ENCODE measurements around the gene IMP4. TPM values are rescaled to one million over a fixed set of nuclear protein-coding genes. Genes with fewer than 3 reads are reported as not detected.
"Not testable (repeated sequence)": the region's sequence is repeated elsewhere in the genome, so short reads cannot be mapped to it uniquely, and the experiment has no call there.

Gene IMP4
- total and polyA plus RNA-seq, 2 experiments from 2014 or later = 79.1 to 109 TPM

DNA sequence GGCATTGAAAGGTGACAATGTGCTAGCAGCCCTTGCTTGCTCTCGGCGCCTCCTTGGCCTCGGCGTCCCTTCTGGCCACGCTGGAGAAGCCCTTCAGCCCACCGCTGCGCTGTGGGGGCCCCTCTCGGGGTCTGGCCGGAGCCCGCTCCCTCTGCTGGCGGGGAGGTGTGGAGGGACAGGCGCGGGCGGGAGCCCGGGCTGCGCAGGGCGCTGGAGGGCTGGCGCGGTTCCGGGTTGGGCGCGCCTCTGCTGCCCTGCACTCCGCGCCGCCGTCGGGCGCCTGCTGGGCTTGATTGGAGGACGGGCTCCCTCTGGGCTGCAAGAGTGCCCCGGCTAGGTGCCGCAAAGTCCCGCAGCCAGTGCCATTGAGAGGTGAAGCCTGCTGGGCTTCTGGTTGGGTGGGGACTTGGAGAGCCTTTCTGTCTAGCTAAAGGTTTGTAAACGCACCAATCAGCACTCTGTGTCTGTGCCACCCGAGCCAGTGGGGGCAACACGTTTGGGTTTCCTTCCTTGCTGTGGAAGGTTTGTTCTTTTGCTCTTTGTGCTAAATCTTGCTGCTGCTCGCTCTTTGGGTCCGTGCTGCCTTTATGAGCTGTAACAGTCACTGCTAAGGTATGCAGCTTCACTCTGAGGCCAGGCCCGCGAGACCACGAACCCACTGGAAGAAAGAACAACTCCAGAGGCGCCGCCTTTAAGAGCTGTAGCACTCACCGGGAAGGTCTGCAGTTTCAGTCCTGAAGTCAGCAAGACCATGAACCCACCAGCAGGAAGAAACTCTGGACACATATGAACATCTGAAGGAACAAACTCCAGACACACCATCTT lies 14.8 kb upstream of the IMP4 start:
- in situ Hi-C loops (cut with MboI) = no loop called here
- peaks cover 51% of the 10 kb centered on the region for H3K27me3 ChIP-seq (replicated peaks; ENCODE audit: insufficient read depth)
- TF ChIP-seq EZH2 (IDR thresholded peaks at IDR 0.05; ENCODE audit: insufficient read depth, poor library complexity, severe bottlenecking) (no peak), EZH2phosphoT487 (IDR thresholded peaks at IDR 0.05; ENCODE audit: insufficient read depth, low read depth) (no peak)
- H4K20me1 ChIP-seq (ENCODE audit: insufficient read depth) = no peaks in the 10 kb centered on the region
- H3K9me3 ChIP-seq (ENCODE audit: low read depth) = no peaks in the 10 kb centered on the region
- H3K4me2 ChIP-seq (ENCODE audit: unreplicated experiment) = no peak overlapping the region
- no peaks in the 10 kb centered on the region for H3K4me1 ChIP-seq (ENCODE audit: insufficient read depth)
- no peak overlapping the region for H3K9ac ChIP-seq
- H3K9me2 ChIP-seq (ENCODE audit: insufficient read depth) = no peaks in the 10 kb centered on the region
- no peaks in the 10 kb centered on the region for H3K79me2 ChIP-seq (ENCODE audit: insufficient read depth)
- no peaks in the 10 kb centered on the region for H3K36me3 ChIP-seq (ENCODE audit: low read depth)
- WGBS, 2 experiments (ENCODE audit: low coverage in 1 of 2, low lambda C conversion rate in 2 of 2, missing lambda C conversion rate in 2 of 2) = 69 to 72% methylated on average over 35 to 43 of the region's 43 CpGs
- H2AFZ ChIP-seq = no peak overlapping the region
- H3F3A ChIP-seq (ENCODE audit: insufficient read depth) = no peaks in the 10 kb centered on the region
- H3K4me3 ChIP-seq = no peak overlapping the region
- DNase-seq = peak; percentile 45
- H3K27ac ChIP-seq = no peak overlapping the region

DNA sequence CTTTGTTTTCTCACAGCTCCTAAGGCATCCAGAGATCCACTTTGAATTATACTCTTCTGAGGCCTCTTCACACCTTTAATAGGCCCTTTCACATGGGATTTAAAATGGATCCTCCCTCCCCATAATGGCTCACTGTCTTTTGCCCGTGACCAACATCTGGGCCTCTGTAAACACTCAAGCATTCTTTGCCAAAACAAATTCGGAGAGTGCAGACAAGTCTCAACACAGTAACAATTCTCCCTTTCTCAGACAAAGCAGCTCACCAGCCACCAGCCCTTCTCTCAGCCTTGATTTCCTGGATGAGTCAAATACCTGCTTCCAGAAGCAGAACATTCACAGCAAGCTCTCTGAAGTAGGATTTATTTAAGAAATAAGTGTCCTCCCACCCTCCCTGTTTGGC lies 14.0 kb upstream of the IMP4 start:
- no peaks in the 10 kb centered on the region for H3K9me2 ChIP-seq (ENCODE audit: insufficient read depth)
- no peak overlapping the region for H3K4me2 ChIP-seq (ENCODE audit: unreplicated experiment)
- TF ChIP-seq EZH2phosphoT487 (IDR thresholded peaks at IDR 0.05; ENCODE audit: insufficient read depth, low read depth) = no peak
- no peaks in the 10 kb centered on the region for H3K79me2 ChIP-seq (ENCODE audit: insufficient read depth)
- 29 to 38% methylated on average over 2 of the region's 2 CpGs for WGBS, 2 experiments (ENCODE audit: low coverage in 1 of 2, low lambda C conversion rate in 2 of 2, missing lambda C conversion rate in 2 of 2)
- H4K20me1 ChIP-seq (ENCODE audit: insufficient read depth) = no peaks in the 10 kb centered on the region
- DNase-seq = no peak
- no peak overlapping the region for H3K27ac ChIP-seq
- H3K9me3 ChIP-seq (ENCODE audit: low read depth) = no peaks in the 10 kb centered on the region
- in situ Hi-C loops (cut with MboI) = no loop called here
- no peak overlapping the region for H2AFZ ChIP-seq
- H3K4me3 ChIP-seq = no peak overlapping the region
- no peak overlapping the region for H3K9ac ChIP-seq
- no peaks in the 10 kb centered on the region for H3K36me3 ChIP-seq (ENCODE audit: low read depth)
- H3K4me1 ChIP-seq (ENCODE audit: insufficient read depth) = no peaks in the 10 kb centered on the region
- peaks cover 51% of the 10 kb centered on the region for H3K27me3 ChIP-seq (replicated peaks; ENCODE audit: insufficient read depth)
- no peaks in the 10 kb centered on the region for H3F3A ChIP-seq (ENCODE audit: insufficient read depth)

DNA sequence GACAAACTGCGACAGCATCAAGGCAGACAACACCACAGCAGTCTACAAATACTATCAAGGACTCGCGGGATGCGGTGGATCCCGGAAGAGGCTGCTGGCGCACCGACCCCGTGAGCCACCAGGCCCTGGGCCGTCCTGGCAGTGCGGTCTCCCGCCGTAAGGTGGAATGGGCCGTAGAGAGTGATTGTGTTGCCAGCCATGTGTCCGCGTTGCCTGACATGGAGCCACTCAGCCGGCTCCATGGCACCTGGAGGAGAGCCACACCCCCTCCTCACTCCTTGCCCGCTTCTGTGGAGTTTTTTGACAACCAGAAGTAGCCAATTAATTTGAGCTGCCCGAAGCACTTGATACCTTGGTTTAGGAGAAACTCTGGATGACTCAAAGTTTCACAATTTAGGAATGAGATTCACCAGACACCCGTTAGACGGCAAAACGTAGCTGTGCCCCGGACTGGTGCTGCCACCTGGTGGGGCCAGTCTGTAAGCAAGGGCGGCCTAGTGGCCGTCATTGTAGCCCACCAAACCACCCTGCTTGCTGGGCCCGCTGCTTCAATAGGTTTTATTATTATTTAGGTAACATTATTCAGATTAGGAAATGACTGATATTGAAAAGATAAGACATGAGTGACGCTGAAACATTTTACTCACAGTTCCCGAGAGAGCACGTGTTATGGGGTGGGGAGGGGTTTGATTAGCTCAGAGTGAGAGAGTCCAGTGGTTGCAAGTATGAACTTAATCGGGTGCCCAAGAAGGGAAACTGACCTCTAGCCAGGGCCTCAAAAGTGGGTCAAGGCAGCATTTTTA lies 10.2 kb upstream of the IMP4 start:
- H3F3A ChIP-seq (ENCODE audit: insufficient read depth) = peaks cover 4% of the 10 kb centered on the region

DNA sequence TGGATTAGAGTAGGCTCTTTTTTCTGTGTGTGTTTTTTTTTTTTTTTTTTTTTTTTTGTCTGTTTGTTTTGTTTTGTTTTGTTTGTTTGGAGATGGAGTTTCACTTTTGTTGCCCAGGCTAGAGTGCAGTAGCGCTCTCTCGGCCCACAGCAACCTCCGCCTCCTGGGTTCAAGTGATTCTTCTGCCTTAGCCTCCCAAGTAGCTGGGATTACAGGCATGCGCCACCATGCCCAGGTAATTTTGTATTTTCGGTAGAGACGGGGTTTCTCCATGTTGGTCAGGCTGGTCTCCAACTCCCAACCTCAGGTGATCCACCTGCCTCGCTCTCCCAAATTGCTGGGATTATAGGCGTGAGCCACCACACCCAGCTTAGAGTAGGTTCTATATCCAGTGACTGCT lies 9.4 kb upstream of the IMP4 start:
- not testable (repeated sequence) for H3K4me2 ChIP-seq (ENCODE audit: unreplicated experiment); H3K79me2 ChIP-seq (ENCODE audit: insufficient read depth); H3K4me3 ChIP-seq; H4K20me1 ChIP-seq (ENCODE audit: insufficient read depth); H3K9me3 ChIP-seq (ENCODE audit: low read depth); H3K36me3 ChIP-seq (ENCODE audit: low read depth); H3K27ac ChIP-seq; H3K9me2 ChIP-seq (ENCODE audit: insufficient read depth); DNase-seq; H3K9ac ChIP-seq
- H3F3A ChIP-seq (ENCODE audit: insufficient read depth) = peaks cover 12% of the 10 kb centered on the region
- 0 out of 2 replicates have a peak overlapping the region, but pooled peaks have one; percentile 10 for H2AFZ ChIP-seq
- peaks cover 32% of the 10 kb centered on the region; the same call in 1 of the 2 replicates for H3K27me3 ChIP-seq (replicated peaks; ENCODE audit: insufficient read depth)
- in situ Hi-C loops (cut with MboI) = loop anchor here (10.0 kb wide), 2 partner anchors 148 to 398 kb away; partner anchors contain the start of genes MZT2B and SMPD4
- peaks cover 10% of the 10 kb centered on the region for H3K4me1 ChIP-seq (ENCODE audit: insufficient read depth)
- WGBS, 2 experiments (ENCODE audit: low coverage in 1 of 2, low lambda C conversion rate in 2 of 2, missing lambda C conversion rate in 2 of 2) = 77% methylated on average over 8 of the region's 8 CpGs

More for the DNA sequence above, 10.2 kb upstream of the IMP4 start:
- Histone ChIP-seq H3K27me3 (replicated peaks; ENCODE audit: insufficient read depth) (peaks cover 32% of the 10 kb centered on the region; the same call in 1 of the 2 replicates), H3K4me2 (ENCODE audit: unreplicated experiment) (peak overlapping the region; percentile 28), H3K79me2 (ENCODE audit: insufficient read depth) (no peaks in the 10 kb centered on the region), H3K9me3 (ENCODE audit: low read depth) (no peaks in the 10 kb centered on the region), H4K20me1 (ENCODE audit: insufficient read depth) (no peaks in the 10 kb centered on the region), H3K36me3 (ENCODE audit: low read depth) (no peaks in the 10 kb centered on the region), H3K4me1 (ENCODE audit: insufficient read depth) (peaks cover 3% of the 10 kb centered on the region), H2AFZ (0 out of 2 replicates have a peak overlapping the region, but pooled peaks have one; percentile 10), H3K9me2 (ENCODE audit: insufficient read depth) (no peaks in the 10 kb centered on the region), H3K9ac (no peak overlapping the region), H3K27ac (no peak overlapping the region), H3K4me3 (no peak overlapping the region)
- DNase-seq = peak; percentile 91
- TF ChIP-seq EZH2 (IDR thresholded peaks at IDR 0.05; ENCODE audit: insufficient read depth, poor library complexity, severe bottlenecking) = no peak
- TF ChIP-seq EZH2phosphoT487 (IDR thresholded peaks at IDR 0.05; ENCODE audit: insufficient read depth, low read depth) = no peak
- in situ Hi-C loops (cut with MboI) = loop anchor here (10.0 kb wide), 2 partner anchors 148 to 398 kb away; partner anchors contain the start of genes MZT2B and SMPD4
- 16 to 18% methylated on average over 29 of the region's 29 CpGs for WGBS, 2 experiments (ENCODE audit: low coverage in 1 of 2, low lambda C conversion rate in 2 of 2, missing lambda C conversion rate in 2 of 2)

All from GM23248 (cell line).